Sigmoid colon (tissue), 7 donors: Measurements from ENCODE around the gene DPF1. TPM values are rescaled to one million over a fixed set of nuclear protein-coding genes. Genes with fewer than 3 reads are reported as not detected.

ENCODE experiments used
- DNase-seq: peaks from one replicate; pipeline ENCODE4 v3.0.0-alpha.2; 2019
- H3K27ac ChIP-seq, 4 donors: fragments of 200-600 bp; sonication (generic); one replicate each; pipeline ENCODE4 v1.5.1; 2016 to 2019; ENCODE audit warnings: mild to moderate bottlenecking in 1 of 4
- H3K27me3 ChIP-seq, 3 donors: fragments of 200-600 bp; sonication (generic); one replicate each; pipeline ENCODE4 v1.5.1; 2019; ENCODE audit warnings: mild to moderate bottlenecking in 1 of 3
- H3K36me3 ChIP-seq, 4 donors: fragments of 200-600 bp; sonication (generic); one replicate each; pipeline ENCODE4 v1.5.1; 2016 to 2019
- H3K4me1 ChIP-seq, 4 donors: fragments of 200-600 bp; sonication (generic); one replicate each; pipeline ENCODE4 v1.5.1; 2017 to 2019
- H3K4me3 ChIP-seq, 4 donors: fragments of 200-600 bp; sonication (generic); one replicate each; pipeline ENCODE4 v1.5.1; 2017 to 2019; ENCODE audit warnings: mild to moderate bottlenecking in 2 of 4, moderate library complexity in 1 of 4
- H3K9me3 ChIP-seq, 4 donors: fragments of 200-600 bp in 3 of 4; sonication (generic) in 3 of 4; one replicate each; pipeline versions ENCODE4 v1.5.1 to v1.6.1; 2013 to 2019
- EP300 ChIP-seq, 4 donors: sonication (generic); formaldehyde crosslinking; IDR thresholded peaks; one replicate each; pipeline ENCODE4 v1.6.1; 2017; ENCODE audit warnings: antibody characterized with exemption in 4 of 4
- POLR2A ChIP-seq, 2 donors: fragments of 450-650 bp; IDR thresholded peaks; one replicate each; pipeline ENCODE4 v1.6.1; 2016; ENCODE audit warnings: antibody characterized with exemption in 2 of 2, mild to moderate bottlenecking in 2 of 2, moderate library complexity in 2 of 2
- POLR2AphosphoS5 ChIP-seq, 4 donors: sonication (generic); formaldehyde crosslinking; IDR thresholded peaks; one replicate each; pipeline ENCODE4 v1.6.1; 2017; ENCODE audit warnings: antibody characterized with exemption in 4 of 4
- WGBS, 2 donors: extraction: QIAGEN DNeasy Blood & Tissue Kit; methylation state at CpG; one replicate each; pipeline ENCODE4 v1.1.7; 2013; 5-methylcytosine and 5-hydroxymethylcytosine counted together
- intact Hi-C: fragments of 100-400 bp; cut with DNase I; formaldehyde crosslinking; loops from one replicate; pipeline ENCODE4 v1.15.1; 2023
- polyA plus RNA-seq, 3 donors: library from polyadenylated mRNA; stranded (reverse); fragments of 200-250 nt; gene quantifications; one replicate each; pipeline ENCODE4 v1.2.3, GENCODE V29; 2013
- total RNA-seq, 4 donors: library from RNA; depleted of rRNA; stranded (reverse); fragments of >200 nt; gene quantifications; one replicate each; pipeline ENCODE4 v1.1.0, GENCODE V29; 2016
- TF ChIP-seq, protein P1 (sequence below), 4 experiments: fragments of 450-650 bp in 3 of 4; fragments of 200-600 bp in 1 of 4; IDR thresholded peaks; one replicate each; pipeline ENCODE4 v1.5.1; 2016 to 2019; ENCODE audit warnings: antibody characterized with exemption in 4 of 4, mild to moderate bottlenecking in 3 of 4, moderate library complexity in 2 of 4
- donor health status: healthy with polysubstance abuse.
- donor health status: Bipolar disorder and iron deficiency.
- donor health status: healthy.

Gene DPF1
- total and polyA plus RNA-seq, 7 donors: 0.12 to 1.4 TPM; not detected in 5

DNA sequence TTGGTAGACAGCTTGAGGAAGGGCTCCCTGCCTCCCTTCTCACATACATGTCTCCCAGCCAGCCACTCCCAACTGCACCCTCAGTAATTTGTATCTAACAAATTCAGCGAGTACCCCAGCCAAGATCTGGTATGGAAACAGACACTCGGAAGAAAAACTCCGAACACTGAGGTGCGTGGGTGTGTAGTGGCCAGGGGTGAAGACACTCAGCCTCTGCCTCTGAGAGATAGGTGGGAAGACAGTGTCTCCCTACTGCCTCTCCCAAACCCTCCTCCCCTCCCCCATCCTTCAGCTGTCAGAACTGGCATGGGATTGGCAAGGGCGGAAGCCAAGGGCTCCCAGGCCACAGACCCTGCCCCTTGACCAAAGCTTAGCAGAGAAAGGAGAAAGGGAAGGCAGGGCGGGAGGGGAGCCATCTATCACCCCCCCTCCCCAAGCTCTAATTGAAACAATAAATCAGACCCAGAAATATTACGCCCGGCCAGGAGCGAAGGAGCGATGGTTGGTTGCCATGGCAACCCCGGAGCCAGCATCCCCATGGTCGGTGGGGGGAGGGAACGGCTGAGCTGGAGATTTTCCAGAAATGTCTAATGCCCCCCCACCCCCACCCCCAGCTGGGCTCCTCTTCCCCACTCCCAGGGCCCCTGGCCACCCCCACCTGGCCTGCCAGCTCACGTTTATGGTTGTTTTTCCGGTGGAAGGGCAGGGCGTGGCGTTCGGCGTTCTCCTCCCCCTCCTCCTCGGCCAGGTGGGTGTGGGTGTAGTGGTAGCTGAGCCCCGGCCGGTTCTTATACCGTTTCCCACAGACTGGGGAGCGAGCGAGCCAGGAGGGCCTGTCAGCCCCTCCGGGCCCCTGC lies 7.0 kb downstream of the DPF1 start:
- Histone ChIP-seq H3K36me3 (no peaks in the 10 kb centered on the region), H3K27ac (no peak overlapping the region), H3K4me1 (no peaks in the 10 kb centered on the region), H3K9me3 (no peaks in the 10 kb centered on the region), H3K4me3 (no peak overlapping the region), H3K27me3 (peaks cover 2 to 79% (median 57%) of the 10 kb centered on the region in 3 donors)
- WGBS, 2 donors: 27 to 55% methylated on average over 26 of the region's 26 CpGs
- no peak for DNase-seq
- no peak for TF ChIP-seq EP300 (IDR thresholded peaks at IDR 0.05)
- intact Hi-C loops: no loop called here

DNA sequence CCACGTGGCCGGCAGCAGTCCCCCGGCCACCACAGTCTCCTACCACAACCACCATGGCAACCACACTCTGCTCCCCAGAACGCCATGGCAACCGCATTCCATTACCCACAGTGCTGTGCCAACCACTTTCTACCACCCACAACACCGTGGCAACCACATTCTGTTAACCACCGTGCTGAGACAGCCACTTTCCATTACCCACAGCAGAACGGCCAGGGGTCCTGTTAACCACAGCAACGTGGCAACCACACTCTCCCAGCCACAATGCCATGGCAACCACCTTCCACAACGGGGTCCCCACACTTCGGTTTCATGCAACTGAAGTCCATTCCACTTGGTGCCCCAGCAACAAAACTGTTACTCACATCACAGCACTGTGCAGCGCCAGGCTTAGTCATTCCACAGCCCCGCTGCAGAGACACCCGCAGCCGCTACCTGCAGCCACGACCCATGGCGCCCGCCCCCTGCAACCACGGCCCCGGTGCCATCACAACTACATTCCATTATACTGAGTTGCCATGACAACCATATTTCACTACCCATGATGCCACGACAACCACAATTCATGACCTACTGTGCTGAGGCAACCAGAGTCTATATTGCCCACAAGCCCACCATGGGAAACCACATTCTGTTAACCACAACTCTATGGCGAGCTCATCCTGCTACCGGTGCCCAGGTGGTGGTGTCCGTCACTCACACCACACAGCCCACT lies 10.0 kb downstream of the DPF1 start:
- Histone ChIP-seq H3K36me3 (no peaks in the 10 kb centered on the region), H3K27me3 (peaks cover 27 to 85% (median 74%) of the 10 kb centered on the region in 3 donors), H3K4me1 (peaks cover 0 to 28% (median 24%) of the 10 kb centered on the region in 4 donors), H3K27ac (no peak overlapping the region), H3K4me3 (no peak overlapping the region), H3K9me3 (no peaks in the 10 kb centered on the region)
- intact Hi-C loops: no loop called here
- TF ChIP-seq EP300 (IDR thresholded peaks at IDR 0.05) (no peak), POLR2AphosphoS5 (IDR thresholded peaks at IDR 0.05) (no peak), POLR2A (IDR thresholded peaks at IDR 0.05) (no peak)
- TF ChIP-seq, protein P1, sequence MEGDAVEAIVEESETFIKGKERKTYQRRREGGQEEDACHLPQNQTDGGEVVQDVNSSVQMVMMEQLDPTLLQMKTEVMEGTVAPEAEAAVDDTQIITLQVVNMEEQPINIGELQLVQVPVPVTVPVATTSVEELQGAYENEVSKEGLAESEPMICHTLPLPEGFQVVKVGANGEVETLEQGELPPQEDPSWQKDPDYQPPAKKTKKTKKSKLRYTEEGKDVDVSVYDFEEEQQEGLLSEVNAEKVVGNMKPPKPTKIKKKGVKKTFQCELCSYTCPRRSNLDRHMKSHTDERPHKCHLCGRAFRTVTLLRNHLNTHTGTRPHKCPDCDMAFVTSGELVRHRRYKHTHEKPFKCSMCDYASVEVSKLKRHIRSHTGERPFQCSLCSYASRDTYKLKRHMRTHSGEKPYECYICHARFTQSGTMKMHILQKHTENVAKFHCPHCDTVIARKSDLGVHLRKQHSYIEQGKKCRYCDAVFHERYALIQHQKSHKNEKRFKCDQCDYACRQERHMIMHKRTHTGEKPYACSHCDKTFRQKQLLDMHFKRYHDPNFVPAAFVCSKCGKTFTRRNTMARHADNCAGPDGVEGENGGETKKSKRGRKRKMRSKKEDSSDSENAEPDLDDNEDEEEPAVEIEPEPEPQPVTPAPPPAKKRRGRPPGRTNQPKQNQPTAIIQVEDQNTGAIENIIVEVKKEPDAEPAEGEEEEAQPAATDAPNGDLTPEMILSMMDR (IDR thresholded peaks at IDR 0.05): no peak
- no peak for DNase-seq
- 44 to 59% methylated on average over 24 of the region's 24 CpGs for WGBS, 2 donors

DNA sequence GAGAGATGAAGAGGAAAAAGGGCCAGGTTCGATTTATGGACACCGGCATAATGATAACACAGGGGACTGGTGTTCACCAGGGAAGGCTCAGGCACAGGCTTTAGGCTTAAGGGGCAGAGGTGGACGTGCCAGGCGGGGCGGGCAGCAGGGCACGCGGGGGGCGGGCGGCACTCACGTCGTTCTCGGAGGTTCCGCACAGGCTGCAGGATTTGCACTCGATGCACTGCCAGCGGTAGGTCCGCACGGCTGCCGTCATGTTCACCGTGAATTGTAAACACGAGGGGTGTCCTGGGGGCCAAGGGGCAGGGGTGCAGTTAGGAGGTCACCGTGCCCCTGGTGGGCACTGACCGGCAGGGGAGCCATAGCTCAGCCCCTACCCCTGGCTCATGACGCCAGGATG lies 10.6 kb downstream of the DPF1 start:
- intact Hi-C loops: no loop called here
- H3K27me3 ChIP-seq: peaks cover 27 to 91% (median 78%) of the 10 kb centered on the region in 3 donors

DNA sequence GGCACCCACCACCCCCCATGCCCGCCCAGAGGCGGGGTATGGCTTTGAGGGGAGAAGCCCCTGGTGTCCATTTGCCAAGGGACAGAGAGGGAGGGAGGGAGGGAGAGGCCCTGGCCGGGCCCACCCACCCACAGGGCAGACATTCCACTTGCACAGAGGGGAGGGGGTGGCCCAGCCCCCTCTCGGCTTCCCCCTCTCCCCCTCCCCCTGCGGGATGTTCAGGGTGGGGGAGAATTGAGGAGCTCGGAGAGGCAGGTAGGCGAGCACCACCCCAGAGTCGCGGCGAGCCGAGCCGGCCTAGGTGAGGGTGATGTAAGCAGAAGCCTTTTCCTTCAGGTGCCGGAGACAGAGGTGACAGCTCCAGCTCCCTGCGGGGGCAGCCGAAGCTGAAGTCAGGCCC lies 12.3 kb downstream of the DPF1 start:
- intact Hi-C loops: no loop called here
- H3K27me3 ChIP-seq: peaks cover 30 to 86% (median 74%) of the 10 kb centered on the region in 3 donors
- no peak overlapping the region for H3K4me3 ChIP-seq
- WGBS, 2 donors: 20 to 21% methylated on average over 15 of the region's 15 CpGs
- H3K36me3 ChIP-seq: peaks cover 0 to 2% (median 0%) of the 10 kb centered on the region in 4 donors
- TF ChIP-seq POLR2AphosphoS5 (IDR thresholded peaks at IDR 0.05) (no peak), EP300 (IDR thresholded peaks at IDR 0.05) (no peak), POLR2A (IDR thresholded peaks at IDR 0.05) (no peak)
- TF ChIP-seq, protein P1 (IDR thresholded peaks at IDR 0.05): no peak
- DNase-seq: no peak
- no peaks in the 10 kb centered on the region for H3K9me3 ChIP-seq
- peaks cover 0 to 30% (median 25%) of the 10 kb centered on the region in 4 donors for H3K4me1 ChIP-seq
- no peak overlapping the region for H3K27ac ChIP-seq

More for the DNA sequence above, 10.6 kb downstream of the DPF1 start:
- no peak overlapping the region for H3K27ac ChIP-seq
- 79 to 90% methylated on average over 23 of the region's 23 CpGs for WGBS, 2 donors
- no peak for DNase-seq
- H3K36me3 ChIP-seq: no peaks in the 10 kb centered on the region
- no peaks in the 10 kb centered on the region for H3K9me3 ChIP-seq
- no peak for TF ChIP-seq POLR2AphosphoS5 (IDR thresholded peaks at IDR 0.05)
- TF ChIP-seq, protein P1 (IDR thresholded peaks at IDR 0.05): no peak
- no peak overlapping the region for H3K4me3 ChIP-seq
- H3K4me1 ChIP-seq: peaks cover 0 to 30% (median 25%) of the 10 kb centered on the region in 4 donors

DNA sequence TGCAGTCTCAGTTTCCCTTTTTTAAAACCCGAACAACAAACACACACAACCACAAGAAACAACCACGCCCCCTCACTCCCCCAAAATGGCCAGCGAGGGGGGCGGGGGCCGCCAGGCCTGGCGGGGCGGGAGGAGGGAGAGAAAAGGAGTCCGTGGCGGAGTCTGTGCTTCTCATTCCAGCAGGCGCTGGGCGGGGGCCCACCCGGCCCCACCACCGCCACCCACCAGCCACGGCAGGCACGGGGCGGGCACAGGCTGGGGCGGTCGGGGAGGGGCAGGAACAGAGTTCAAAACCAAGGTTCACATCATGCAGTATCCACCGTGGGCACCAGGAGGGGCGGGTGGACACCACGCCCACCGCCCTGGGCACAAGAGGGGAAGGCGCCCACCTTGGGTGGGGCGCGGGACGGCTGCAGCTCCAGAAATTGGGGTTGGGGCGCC lies 12.9 kb downstream of the DPF1 start:
- Histone ChIP-seq H3K4me3 (peak overlapping the region in 2 of 4 donors; percentile 13 to 18), H3K27me3 (peaks cover 30 to 83% (median 68%) of the 10 kb centered on the region in 3 donors), H3K4me1 (peaks cover 0 to 30% (median 25%) of the 10 kb centered on the region in 4 donors), H3K27ac (peak overlapping the region in 2 of 4 donors; percentile 44 to 67), H3K36me3 (peaks cover 0 to 8% (median 2%) of the 10 kb centered on the region in 4 donors), H3K9me3 (no peaks in the 10 kb centered on the region)
- no peak for DNase-seq
- TF ChIP-seq EP300 (IDR thresholded peaks at IDR 0.05): no peak
- TF ChIP-seq, protein P1 (IDR thresholded peaks at IDR 0.05): no peak
- TF ChIP-seq POLR2A (IDR thresholded peaks at IDR 0.05): no peak
- WGBS, 2 donors: 1 to 4% methylated on average over 27 of the region's 27 CpGs
- intact Hi-C loops: no loop called here
